HG03039 (cell line): ENCODE data around the gene RASGRF2.
"Not testable (repeated sequence)": the region's sequence is repeated elsewhere in the genome, so short reads cannot be mapped to it uniquely, and the experiment has no call there.

ENCODE experiments used
- ATAC-seq: cut with Tn5 transposase; IDR thresholded peaks from one replicate; pipeline ENCODE4 v1.9.1; 2021; ENCODE audit warnings: mild to moderate bottlenecking, moderate library complexity; ENCODE audit not compliant: unreplicated experiment

The RASGRF2 gene

DNA sequence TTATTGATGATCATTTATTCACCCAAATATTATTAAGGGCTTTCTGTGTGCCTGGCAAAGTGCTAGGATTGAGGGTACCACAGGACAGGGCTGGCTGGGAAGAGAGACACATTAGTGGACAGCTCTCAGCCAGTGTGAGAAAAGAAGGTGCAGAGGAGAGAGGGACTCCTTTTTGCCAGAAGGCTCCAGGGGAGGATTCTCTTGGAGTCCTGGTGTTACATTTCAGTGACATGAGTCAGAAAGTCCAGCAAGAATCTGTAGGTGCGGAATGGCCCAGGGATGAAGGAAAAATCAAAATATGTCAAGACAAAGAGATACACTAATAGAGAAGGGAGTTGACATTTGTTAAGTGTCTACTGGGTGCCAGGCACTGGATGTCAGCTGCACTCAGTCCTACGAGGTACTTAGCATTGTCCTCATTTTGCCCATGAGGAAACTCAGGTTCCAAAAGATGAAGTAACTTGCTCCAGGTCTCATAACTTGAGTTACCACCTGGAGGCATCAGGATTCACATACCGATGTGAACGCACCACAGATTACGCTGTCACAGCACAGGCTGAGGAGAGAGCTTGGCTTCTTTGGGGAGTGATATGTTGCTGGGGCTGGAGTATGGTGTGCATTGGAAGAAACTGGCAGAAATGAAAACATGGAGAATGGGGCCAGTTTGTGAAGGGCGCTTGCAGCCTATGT lies 60.5 kb downstream of the RASGRF2 start:
- ATAC-seq: no peak

DNA sequence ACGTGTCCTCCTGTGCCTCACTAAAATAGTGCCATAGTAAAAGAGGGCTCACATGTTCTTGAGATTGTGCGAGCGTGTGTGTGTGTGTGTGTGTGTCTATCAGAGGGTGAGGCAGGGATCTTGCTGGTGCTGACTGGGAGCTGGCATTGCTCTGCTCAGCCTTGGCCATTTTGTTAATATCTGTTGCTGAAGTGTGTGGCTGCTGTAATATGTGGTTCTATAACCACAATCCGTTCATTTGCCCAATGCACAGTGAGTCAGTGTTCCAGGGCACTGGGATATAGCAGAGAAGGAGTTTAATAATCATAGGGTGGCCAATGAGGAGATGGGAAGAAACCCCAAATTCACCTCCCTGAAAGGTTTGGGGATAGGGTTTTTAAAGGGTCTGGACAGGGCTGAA lies 61.3 kb downstream of the RASGRF2 start:
- ATAC-seq: no peak

DNA sequence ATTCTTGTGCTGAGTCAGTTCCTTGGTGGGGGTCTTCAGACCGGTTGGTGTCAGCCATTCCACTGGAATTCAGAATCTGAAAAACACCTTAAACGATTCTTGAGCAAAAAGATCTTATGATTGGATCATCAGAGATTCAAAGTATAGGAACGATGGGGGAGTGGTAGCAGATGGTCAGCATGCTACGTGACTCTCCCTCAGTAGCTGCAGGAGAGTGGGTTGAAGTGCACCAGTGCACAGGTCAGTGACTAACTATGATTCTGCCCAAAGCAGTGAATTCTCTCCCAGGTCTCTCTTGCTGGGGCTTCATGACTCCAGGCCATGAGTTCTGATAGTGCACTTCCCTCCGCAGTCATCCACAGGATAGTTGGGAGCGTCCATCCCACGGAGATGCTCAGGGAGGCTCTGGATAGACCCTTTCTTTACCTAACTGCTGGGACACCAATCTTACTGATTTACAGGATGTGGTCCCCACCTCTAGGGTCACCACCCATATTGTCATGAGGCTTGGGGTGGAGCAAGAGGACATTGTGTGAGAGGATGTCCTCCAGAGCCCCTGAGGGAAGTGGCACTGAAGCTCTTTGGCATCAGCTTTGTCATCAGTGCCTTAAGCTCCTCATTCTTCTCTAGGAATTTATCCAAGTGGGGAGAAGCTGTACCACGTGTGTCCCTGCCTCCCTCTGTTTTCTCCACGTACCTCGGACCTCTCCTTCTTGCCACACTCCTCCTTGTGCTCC lies 62.0 kb downstream of the RASGRF2 start:
- ATAC-seq: no peak

DNA sequence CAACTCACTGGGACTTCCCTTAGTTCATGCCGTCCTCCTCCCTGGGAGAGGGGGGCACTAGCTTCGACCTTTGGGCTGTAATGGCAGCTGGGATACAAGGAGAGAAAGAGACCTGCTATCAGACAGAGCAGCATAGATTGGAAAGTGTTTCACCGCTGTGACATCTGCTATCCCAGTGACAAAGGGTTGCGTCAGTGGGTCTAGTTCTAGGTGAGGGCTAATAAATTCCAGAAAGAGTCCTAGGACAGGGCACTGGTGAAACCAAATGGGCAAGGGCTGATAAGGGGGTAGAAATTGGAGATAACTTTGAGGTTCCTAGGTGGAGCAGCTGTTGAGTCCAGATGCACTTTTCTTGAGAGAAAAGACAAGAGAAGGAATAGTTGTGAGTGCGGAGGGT lies 62.5 kb downstream of the RASGRF2 start:
- no peak for ATAC-seq

DNA sequence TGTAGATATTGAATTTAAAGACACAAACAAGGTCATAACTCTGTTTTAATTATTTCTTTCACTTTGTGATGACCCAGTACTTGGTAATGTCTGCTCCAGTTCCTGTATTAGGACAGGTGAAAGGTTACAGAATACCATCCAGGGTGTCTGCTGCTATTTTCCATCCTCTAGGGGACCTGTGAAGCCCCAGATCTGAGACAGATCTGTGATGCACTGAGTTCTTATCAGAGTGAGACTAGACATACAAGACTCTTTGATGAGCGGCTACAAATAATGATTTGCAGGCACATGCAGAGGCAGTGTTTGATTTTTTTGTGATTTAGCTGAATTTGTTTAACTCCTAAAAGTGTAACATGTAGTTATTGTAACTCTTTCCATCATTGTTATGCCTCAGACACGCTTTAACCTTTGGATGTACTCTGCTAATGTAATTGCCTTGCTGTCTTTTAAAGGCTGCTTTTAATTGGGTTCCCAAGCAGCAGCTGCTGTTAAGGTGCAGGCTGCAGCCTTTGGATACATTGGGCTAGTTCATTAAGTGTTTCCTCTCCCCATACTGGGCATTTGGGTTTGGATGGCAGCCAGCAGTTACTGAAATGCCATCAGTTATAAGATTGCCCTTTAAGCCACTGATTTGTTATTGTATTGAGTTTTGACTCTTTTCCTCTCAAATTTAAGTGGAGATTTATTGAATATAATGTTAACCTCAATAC lies 63.3 kb downstream of the RASGRF2 start:
- ATAC-seq: no peak

DNA sequence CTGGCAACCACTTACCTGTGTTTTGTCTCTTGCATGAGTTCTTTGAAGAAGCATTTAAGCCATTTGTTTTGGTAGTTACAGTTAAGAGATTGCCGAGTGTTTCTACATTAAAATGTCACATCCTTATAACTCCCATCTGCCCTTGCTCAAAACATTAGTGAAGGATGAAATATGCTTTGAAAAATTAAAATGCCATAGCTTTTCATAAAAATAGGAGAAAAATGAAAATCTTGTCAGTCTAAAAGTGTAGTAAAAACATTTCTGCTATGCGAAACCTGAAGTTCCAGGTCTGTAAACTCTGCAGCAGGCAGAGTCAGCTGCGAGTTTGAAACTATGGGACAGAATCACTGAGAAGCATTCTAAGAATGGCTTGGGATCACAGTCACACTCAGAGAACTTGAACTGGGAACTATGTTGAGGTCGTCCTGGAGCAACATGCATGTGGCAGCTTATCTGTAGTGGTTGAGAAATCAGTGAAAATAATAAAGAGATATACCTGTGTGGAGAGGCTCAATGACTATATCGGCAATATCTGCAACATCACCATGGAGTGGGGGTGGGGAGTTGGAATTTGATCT lies 67.4 kb downstream of the RASGRF2 start:
- ATAC-seq: no peak

DNA sequence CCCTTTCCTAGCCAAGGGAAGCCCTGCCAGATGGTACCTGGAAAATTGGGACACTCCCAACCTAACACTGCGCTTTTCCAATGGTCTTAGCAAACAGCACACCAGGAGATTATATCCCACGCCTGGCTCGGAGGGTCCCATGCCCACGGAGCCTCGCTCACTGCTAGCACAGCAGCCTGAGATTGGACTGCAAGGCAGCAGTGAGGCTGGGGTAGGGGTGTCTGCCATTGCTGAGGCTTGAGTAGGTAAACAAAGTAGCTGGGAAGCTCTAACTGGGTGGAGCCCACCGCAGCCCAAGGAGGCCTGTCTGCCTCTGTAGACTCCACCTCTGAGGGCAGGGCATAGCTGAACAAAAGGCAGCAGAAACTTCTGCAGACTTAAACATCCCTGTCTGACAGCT lies 68.7 kb downstream of the RASGRF2 start:
- ATAC-seq: not testable (repeated sequence)

DNA sequence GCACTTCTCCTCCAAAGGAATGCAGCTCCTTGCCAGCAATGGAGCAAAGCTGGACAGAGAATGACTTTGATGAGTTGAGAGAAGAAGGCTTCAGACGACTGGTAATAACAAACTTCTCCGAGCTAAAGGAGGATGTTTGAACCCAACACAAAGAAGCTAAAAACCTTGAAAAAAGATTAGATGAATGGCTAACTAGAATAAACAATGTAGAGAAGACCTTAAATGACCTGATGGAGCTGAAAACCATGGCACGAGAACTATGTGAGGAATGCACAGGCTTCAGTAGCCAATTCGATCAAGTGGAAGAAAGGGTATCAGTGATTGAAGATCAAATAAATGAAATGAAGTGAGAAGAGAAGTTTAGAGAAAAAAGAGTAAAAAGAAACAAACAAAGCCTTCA lies 69.6 kb downstream of the RASGRF2 start:
- not testable (repeated sequence) for ATAC-seq

DNA sequence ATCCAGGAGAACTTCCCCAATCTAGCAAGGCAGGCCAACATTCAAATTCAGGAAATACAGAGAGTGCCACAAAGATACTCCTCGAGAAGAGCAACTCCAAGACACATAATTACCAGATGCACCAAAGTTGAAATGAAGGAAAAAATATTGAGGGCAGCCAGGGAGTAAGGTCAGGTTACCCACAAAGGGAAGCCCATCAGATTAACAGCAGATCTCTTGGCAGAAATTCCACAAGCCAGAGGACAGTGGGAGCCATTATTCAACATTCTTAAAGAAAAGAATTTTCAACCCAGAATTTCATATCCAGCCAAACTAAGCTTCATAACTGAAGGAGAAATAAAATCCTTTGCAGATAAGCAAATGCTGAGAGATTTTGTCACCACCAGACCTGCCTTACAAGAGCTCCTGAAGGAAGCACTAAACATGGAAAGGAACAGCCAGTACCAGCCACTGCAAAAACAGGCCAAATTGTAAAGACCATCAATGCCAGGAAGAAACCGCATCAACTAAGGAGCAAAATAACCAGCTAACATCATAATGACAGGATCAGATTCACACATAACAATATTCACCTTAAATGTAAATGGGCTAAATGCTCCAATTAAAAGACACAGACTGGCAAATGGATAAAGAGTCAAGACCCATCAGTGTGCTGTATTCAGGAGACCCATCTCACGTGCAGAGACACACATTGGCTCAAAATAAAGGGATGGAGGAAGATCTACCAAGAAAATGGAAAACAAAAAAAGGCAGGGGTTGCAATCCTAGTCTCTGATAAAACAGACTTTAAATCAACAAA lies 70.3 kb downstream of the RASGRF2 start:
- ATAC-seq: not testable (repeated sequence)

DNA sequence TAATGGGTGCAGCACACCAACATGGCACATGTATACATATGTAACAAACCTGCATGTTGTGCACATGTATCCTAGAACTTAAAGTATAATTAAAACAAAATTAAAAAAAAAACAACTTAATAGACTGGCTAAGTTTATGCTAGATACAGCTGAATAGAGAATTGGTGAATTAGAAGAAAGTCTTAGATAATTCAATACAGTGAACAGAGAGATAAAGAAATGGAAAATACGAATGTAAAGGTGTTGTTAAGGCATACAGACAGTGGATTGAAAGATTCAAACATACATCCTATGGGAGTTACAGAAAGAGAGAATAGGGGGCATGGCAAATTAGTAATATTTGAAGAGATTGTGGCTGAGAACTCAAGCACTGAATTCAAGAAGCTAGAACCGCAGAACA lies 75.4 kb downstream of the RASGRF2 start:
- ATAC-seq: no peak

DNA sequence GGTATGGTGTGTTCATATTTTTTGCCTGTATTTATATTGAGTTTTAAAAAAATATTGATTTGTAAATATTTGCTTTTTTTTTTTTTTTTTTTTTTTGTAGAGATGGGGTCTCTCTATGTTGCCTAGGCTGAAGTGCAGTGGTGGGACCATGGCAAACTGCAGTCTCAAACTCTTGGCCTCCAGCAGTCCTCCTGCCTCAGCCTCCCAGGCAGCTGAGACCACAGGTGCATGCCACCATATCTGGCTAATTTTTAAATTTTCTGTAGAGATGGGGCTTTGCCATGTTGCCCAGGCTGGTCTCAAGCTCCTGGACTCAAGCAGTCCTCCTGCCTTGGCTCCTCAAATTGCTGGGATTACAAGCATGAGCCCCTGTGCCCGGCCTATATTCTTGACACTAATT lies 78.3 kb downstream of the RASGRF2 start:
- ATAC-seq: no peak

DNA sequence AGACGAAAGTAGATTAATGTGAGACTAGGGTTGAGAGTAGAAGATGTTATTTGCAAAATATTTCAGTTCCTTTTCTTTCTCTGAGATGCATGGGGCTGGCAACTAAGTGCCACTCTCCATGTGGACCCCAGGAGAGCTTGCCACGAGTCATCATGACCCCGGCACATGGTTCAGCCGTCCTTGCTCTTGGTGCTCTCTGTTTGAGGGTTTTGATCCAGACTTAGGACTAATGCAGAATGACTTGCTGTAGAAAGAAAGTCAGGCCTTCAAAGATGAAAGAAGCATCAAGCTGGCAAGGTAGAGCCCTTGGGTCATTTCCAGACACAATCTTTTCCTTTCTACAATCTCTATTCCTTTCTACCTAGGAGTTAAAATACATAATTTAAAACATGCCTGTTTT lies 84.7 kb downstream of the RASGRF2 start:
- ATAC-seq: no peak

DNA sequence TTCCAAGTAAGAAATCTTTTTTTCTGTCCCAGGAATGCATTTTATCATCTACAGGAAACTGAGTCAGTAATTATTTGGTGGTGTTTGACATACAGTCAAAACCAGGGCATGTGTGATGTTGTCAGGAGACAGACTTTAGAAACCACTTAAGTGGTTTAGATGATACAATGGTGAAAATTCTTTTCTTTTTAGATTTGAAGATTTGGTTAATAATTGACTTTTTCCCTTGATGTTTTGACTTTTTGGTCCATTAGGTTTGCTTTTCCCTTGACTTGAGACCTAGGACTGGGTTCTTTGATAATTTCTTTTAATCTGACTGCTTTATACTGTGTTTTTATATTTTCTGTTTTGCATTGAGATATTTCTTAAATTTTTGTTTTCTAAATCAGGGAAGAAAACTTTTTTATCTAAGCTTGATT lies 85.2 kb downstream of the RASGRF2 start:
- no peak for ATAC-seq

DNA sequence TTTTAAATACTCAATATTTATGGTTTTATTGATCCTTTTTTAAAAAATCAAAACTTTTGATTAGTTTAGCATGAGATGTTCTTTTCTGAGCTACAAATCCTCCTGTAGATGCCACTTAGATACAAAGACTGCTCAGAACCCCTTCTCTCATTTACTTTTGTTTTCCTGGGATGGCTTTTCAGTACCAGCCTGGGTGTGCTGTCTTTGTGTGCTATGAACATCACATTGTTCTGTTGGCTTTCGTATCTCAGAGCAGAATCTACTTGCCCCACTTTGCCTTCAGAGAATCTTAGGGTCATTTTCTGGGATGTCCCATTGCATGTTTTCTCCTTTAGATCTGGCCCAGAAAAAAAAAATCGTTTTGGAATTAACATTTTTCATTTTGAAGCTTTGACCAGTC lies 85.9 kb downstream of the RASGRF2 start:
- no peak for ATAC-seq

DNA sequence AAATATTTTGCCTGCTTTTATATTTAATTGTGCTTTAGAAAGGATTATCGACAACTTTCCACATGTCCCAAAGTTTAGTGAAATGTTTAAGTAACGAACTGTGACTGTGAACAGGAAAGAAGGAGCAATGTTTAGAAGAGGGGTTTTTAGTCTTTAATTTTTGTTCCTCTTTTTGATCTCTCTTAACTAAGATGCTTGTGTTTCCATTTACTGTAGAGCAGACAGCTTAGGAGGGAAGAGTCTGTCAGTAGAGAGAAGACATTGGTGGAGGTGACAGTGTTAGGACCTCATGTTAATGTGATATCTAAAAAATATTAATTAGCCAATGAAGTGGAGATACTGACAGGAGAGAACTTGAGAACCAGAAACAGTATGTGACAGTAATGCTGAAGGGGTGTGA lies 92.2 kb downstream of the RASGRF2 start:
- no peak for ATAC-seq

DNA sequence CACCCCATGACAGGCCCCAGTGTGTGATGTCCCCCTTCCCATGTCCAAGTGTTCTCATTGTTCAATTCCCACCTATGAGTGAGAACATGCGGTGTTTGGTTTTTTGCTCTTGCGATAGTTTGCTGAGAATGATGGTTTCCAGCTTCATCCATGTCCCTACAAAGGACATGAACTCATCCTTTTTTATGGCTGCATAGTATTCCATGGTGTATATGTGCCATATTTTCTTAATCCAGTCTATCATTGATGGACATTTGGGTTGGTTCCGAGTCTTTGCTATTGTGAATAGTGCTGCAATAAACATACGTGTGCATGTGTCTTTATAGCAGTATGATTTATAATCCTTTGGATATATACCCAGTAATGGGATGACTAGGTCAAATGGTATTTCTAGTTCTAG lies 93.1 kb downstream of the RASGRF2 start:
- ATAC-seq: not testable (repeated sequence)

DNA sequence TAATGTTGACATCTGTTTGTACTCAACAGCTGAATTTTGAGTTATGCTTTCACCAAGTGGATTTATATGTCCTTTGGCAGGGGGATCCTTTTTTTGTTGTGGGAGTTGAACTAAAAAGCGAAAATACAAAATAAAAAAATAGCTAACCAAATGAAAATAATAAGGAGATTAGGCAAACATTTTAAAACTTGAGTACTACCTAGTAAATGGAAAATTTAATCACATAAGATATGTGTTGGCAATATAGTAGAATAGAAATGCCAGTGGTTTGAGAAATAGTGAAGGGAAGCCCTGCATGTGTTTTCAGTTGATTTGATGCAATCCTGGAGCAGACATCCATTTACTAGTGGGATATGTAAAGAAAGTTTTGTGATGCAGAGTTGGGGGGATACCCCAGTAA lies 98.0 kb downstream of the RASGRF2 start:
- ATAC-seq: no peak

DNA sequence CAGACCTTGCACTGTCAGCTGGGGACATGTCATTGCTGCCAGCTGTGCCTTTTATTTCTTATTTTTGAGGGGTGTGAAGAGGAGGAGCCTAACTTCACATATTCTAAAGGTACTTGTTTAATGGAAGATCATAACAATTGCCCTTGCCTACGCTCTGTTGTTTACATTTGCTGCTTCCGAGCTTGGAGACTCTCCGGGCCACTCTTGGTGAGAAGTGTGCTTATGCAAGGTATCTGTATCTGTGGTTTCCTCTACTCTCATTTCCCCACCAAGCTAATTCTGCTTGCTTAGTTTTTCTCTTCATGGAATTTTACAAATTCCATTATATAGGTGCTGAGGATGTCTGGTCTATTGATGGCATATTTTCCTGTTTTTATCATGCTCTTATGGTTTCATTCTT lies 105.3 kb downstream of the RASGRF2 start:
- ATAC-seq: no peak

DNA sequence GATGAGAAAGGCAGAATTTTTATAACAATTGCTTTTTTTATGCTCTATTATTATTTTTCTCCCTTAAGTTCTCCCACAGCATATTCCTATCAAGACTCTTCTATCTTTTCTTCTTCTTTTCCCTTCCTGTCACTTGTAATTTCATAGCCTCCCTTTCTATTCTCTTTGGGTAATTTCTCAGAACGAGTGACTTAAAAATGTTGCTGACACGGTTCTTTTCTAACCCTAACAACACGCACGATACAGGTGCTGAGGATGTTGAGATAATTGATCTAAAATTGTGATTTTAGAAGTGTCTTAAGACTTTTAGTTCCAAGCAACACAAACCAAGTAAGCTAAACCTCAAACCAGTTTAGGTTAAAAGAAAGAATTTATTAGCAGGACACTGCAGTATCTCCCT lies 105.9 kb downstream of the RASGRF2 start:
- ATAC-seq: no peak

DNA sequence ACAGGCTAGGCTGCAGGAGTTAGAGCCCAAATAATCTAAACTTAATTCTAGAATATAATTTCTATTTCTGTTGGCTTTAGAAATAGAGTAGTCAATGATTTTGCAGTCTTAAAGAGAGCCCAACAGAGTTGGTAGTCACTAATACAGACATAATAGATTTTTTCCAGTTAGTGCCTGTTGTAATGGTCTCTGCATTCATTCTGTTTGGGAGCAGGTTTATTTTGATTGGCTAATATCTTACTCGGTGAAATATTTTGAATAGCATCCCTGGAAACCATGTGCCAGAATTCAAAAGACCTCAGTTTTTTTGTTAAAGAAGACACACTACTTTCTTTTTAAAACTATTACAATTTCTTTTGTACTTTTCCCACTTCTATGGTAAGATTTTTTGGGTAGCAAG lies 107.2 kb downstream of the RASGRF2 start:
- no peak for ATAC-seq

DNA sequence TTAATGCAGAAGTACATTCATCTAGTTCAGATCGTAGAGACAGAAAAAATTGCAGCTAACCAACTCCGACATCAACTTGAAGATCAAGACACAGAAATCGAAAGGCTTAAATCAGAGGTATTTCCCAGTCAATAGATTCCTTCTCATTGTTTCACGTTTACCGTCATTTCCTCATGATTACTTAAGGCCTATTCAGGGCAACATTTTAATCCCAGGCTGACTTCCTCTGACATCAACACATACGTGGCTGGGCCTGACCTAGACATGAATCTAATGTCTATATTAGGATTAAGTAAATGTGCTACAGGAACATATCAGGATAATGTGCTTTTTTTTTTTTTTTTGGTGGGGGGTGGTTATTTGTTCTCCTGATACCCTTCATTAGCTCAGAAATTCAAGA lies 107.9 kb downstream of the RASGRF2 start:
- ATAC-seq: no peak
